ENCODE results near the gene TUBB3.

TUBB3 gene

GRCh38 chr16:89904606-89905510 is 18.3 kb upstream of the TUBB3 start:
- H3K27ac ChIP-seq = no peak overlapping the region
- no peaks in the 10 kb centered on the region for H3K27me3 ChIP-seq
- peaks cover 57 to 86% (median 83%) of the 10 kb centered on the region in 3 donors for H3K36me3 ChIP-seq
- H3K4me1 ChIP-seq = peaks cover 0 to 2% (median 0%) of the 10 kb centered on the region in 4 donors
- intact Hi-C loops (cut with DNase I; ENCODE audit: low total_unique reads) = no loop called here
- no peak overlapping the region for H3K4me3 ChIP-seq
- H3K9me3 ChIP-seq = no peaks in the 10 kb centered on the region
- TF ChIP-seq CTCF (IDR thresholded peaks at IDR 0.05) = no peak
- no peak for DNase-seq

- no peaks in the 10 kb centered on the region for H3K9me3 ChIP-seq
- H3K27me3 ChIP-seq = no peaks in the 10 kb centered on the region
- peaks cover 0 to 6% (median 0%) of the 10 kb centered on the region in 4 donors for H3K4me1 ChIP-seq
- TF ChIP-seq CTCF (IDR thresholded peaks at IDR 0.05) = no peak
- H3K4me3 ChIP-seq = no peak overlapping the region
- no peak for DNase-seq
- H3K36me3 ChIP-seq = peaks cover 51 to 86% (median 81%) of the 10 kb centered on the region in 3 donors
- intact Hi-C loops (cut with DNase I; ENCODE audit: low total_unique reads) = no loop called here
- H3K27ac ChIP-seq = no peak overlapping the region
Observed at GRCh38 chr16:89905511-89906139, 17.5 kb upstream of the TUBB3 start.

GRCh38 chr16:89906140-89907025 is 16.8 kb upstream of the TUBB3 start:
- peaks cover 52 to 87% (median 82%) of the 10 kb centered on the region in 3 donors for H3K36me3 ChIP-seq
- H3K4me1 ChIP-seq = peaks cover 0 to 6% (median 0%) of the 10 kb centered on the region in 4 donors
- intact Hi-C loops (cut with DNase I; ENCODE audit: low total_unique reads) = no loop called here
- no peak overlapping the region for H3K4me3 ChIP-seq
- no peak for TF ChIP-seq CTCF (IDR thresholded peaks at IDR 0.05)
- H3K9me3 ChIP-seq = no peaks in the 10 kb centered on the region
- no peak for DNase-seq
- H3K27me3 ChIP-seq = no peaks in the 10 kb centered on the region
- H3K27ac ChIP-seq = no peak overlapping the region

- TF ChIP-seq CTCF (IDR thresholded peaks at IDR 0.05) = no peak
- peaks cover 54 to 94% (median 90%) of the 10 kb centered on the region in 3 donors for H3K36me3 ChIP-seq
- no peaks in the 10 kb centered on the region for H3K9me3 ChIP-seq
- no peaks in the 10 kb centered on the region for H3K27me3 ChIP-seq
- no peak overlapping the region for H3K27ac ChIP-seq
- peaks cover 0 to 6% (median 0%) of the 10 kb centered on the region in 4 donors for H3K4me1 ChIP-seq
- no peak for DNase-seq
- H3K4me3 ChIP-seq = no peak overlapping the region
- intact Hi-C loops (cut with DNase I; ENCODE audit: low total_unique reads) = no loop called here
Observed at GRCh38 chr16:89907055-89907814, 15.9 kb upstream of the TUBB3 start.

- no peak for DNase-seq
- H3K9me3 ChIP-seq = no peaks in the 10 kb centered on the region
- TF ChIP-seq CTCF (IDR thresholded peaks at IDR 0.05) = no peak
- H3K4me1 ChIP-seq = peaks cover 0 to 6% (median 0%) of the 10 kb centered on the region in 4 donors
- H3K36me3 ChIP-seq = peaks cover 47 to 98% (median 85%) of the 10 kb centered on the region in 3 donors
- no peak overlapping the region for H3K27ac ChIP-seq
- no peak overlapping the region for H3K4me3 ChIP-seq
- no peaks in the 10 kb centered on the region for H3K27me3 ChIP-seq
- intact Hi-C loops (cut with DNase I; ENCODE audit: low total_unique reads) = no loop called here
Observed at GRCh38 chr16:89908236-89908635, 14.9 kb upstream of the TUBB3 start.

Data from tibial artery (tissue), 4 donors.